GM12878 (cell line): ENCODE data around the gene CCDC39. TPM values are rescaled to one million over a fixed set of nuclear protein-coding genes. Genes with fewer than 3 reads are reported as not detected.

Experiments
- ATAC-seq: fragments of 200-7000 bp; cut with Tn5 transposase; 3 replicates; pipeline ENCODE4 v1.9.1; 2020; ENCODE audit warnings: mild to moderate bottlenecking, moderate library complexity
- BruUV-seq: library from RNA; stranded (reverse); fragments of 400-500 nt; replicated peaks from 2 replicates; lab custom pipeline; 2021; lab: Mats Ljungman, UMichigan
- CTCF ChIA-PET: fragments of 300-600 bp; sonication (Branson Sonifier 250); formaldehyde crosslinking; extraction: SDS; loops from one replicate; lab custom pipeline; 2021; ENCODE audit warnings: inconsistent platforms; lab: Yijun Ruan, JAX
- POLR2A ChIA-PET: fragments of 350-600 bp; formaldehyde crosslinking; extraction: SDS; loops from one replicate; lab custom pipeline; 2021; ENCODE audit warnings: inconsistent platforms; lab: Charles Lee
- RAD21 ChIA-PET: fragments of 300-600 bp; sonication (Branson Sonifier 250); formaldehyde crosslinking; loops from one replicate; lab custom pipeline; 2023; ENCODE audit warnings: antibody characterized with exemption; ENCODE audit not compliant: unreplicated experiment; lab: Charles Lee
- SMC1A ChIA-PET: fragments of 300-600 bp; sonication (Branson Sonifier 250); formaldehyde crosslinking; loops from one replicate; lab custom pipeline; 2023; ENCODE audit not compliant: unreplicated experiment, uncharacterized antibody; lab: Charles Lee
- DNase-seq: peaks from one replicate; pipeline ENCODE4 v3.0.0-alpha.2; 2011; ENCODE audit warnings: low read depth, low spot score
- FAIRE-seq: peaks from 3 replicates; lab custom pipeline; 2011; peaks lifted over from hg19 to GRCh38; lab: Jason Lieb, UNC
- H2AFZ ChIP-seq: 2 replicates; pipeline ENCODE4 v1.6.0; 2011; ENCODE audit warnings: low read depth, low read length, control low read depth; ENCODE audit not compliant: control insufficient read depth
- H3K27ac ChIP-seq: 2 replicates; pipeline ENCODE4 v1.5.1; 2011; ENCODE audit warnings: control low read depth; ENCODE audit not compliant: control insufficient read depth, insufficient read depth
- H3K27me3 ChIP-seq, 2 experiments: replicated peaks in 1 of 2; 2 replicates each; pipeline versions ENCODE4 v1.6.0 to v1.6.1; 2011; ENCODE audit warnings: low read length in 1 of 2; ENCODE audit not compliant: control insufficient read depth in 2 of 2, insufficient read depth in 2 of 2
- H3K36me3 ChIP-seq, 2 experiments: 2 replicates each; pipeline ENCODE4 v1.5.1; 2011; ENCODE audit warnings: low read length in 1 of 2; ENCODE audit not compliant: control insufficient read depth in 2 of 2, insufficient read depth in 2 of 2
- H3K4me1 ChIP-seq: 2 replicates; pipeline ENCODE4 v1.6.1; 2011; ENCODE audit warnings: mild to moderate bottlenecking, low read length, moderate library complexity, mixed read lengths; ENCODE audit not compliant: control insufficient read depth, insufficient read depth
- H3K4me2 ChIP-seq: 2 replicates; pipeline ENCODE4 v1.6.0; 2011; ENCODE audit warnings: control low read depth; ENCODE audit not compliant: control insufficient read depth, insufficient read depth
- H3K4me3 ChIP-seq: fragments of 200-600 bp; sonication (generic); 2 replicates; pipeline ENCODE4 v1.5.1; 2016
- H3K79me2 ChIP-seq: 2 replicates; pipeline ENCODE4 v1.6.0; 2011; ENCODE audit warnings: low read length; ENCODE audit not compliant: control insufficient read depth, insufficient read depth
- H3K9ac ChIP-seq: 2 replicates; pipeline ENCODE4 v1.8.0; 2011; ENCODE audit warnings: low read length, control low read depth, mixed read lengths; ENCODE audit not compliant: control insufficient read depth, insufficient read depth
- H3K9me3 ChIP-seq: replicated peaks from 3 replicates; pipeline ENCODE4 v1.5.1; 2011; ENCODE audit warnings: mild to moderate bottlenecking, low read length; ENCODE audit not compliant: control insufficient read depth, insufficient read depth
- H4K20me1 ChIP-seq: 2 replicates; pipeline ENCODE4 v1.6.0; 2011; ENCODE audit not compliant: control insufficient read depth, insufficient read depth
- BACH1 ChIP-seq: fragments of 450-650 bp; IDR thresholded peaks from 2 replicates; pipeline ENCODE4 v1.6.1; 2017; ENCODE audit warnings: mild to moderate bottlenecking, borderline replicate concordance
- BRCA1 ChIP-seq: IDR thresholded peaks from 2 replicates; pipeline ENCODE4 v1.6.1; 2011; ENCODE audit warnings: low read depth, low read length, improper control_type of control experiment
- CBFB ChIP-seq: IDR thresholded peaks from 2 replicates; pipeline ENCODE4 v1.6.1; 2016; ENCODE audit warnings: antibody characterized with exemption, low read depth
- NKRF ChIP-seq: fragments of 450-650 bp; conservative IDR thresholded peaks from 2 replicates; pipeline ENCODE4 v1.6.1; 2017; ENCODE audit warnings: mild to moderate bottlenecking, moderate library complexity
- SUPT20H ChIP-seq: IDR thresholded peaks from 2 replicates; pipeline ENCODE4 v1.6.1; 2011; ENCODE audit warnings: low read depth, mild to moderate bottlenecking, low read length, moderate library complexity, borderline replicate concordance; ENCODE audit not compliant: control insufficient read depth
- WGBS: methylation state at CpG from one replicate; pipeline ENCODE4 v1.1.6; 2016; ENCODE audit warnings: low lambda C conversion rate; ENCODE audit not compliant: insufficient replicate concordance, insufficient coverage; ENCODE audit errors: missing lambda C conversion rate; 5-methylcytosine and 5-hydroxymethylcytosine counted together
- in situ Hi-C: fragments of 300-500 bp; cut with MboI; formaldehyde crosslinking; loops from 9 replicates; pipeline ENCODE4 v1.14.3; 2018; ENCODE audit warnings: mixed read lengths
- intact Hi-C: fragments of 100-400 bp; cut with micrococcal nuclease; formaldehyde crosslinking; loops from one replicate; pipeline ENCODE4 v1.14.2; 2022; ENCODE audit not compliant: unreplicated experiment
- polyA plus RNA-seq, 11 experiments: library from polyadenylated mRNA; depleted of rRNA in 4 of 11; unstranded in 6 of 11; stranded (reverse) in 5 of 11; fragments of >200 nt; fragmentation: Nextera tagmentation in 4 of 11; fragmentation: Illumina TruSeq in 1 of 11; extraction: Ambion mirVana in 4 of 11; extraction: Trizol in 1 of 11; gene quantifications; 1 replicate in 1 of 11; 2 replicates in 10 of 11; pipeline versions ENCODE4 v1.2.1 to v1.2.3, GENCODE V29; 2011 to 2016; ENCODE audit warnings: inconsistent platforms in 2 of 11, missing spikeins in 2 of 11, low read depth in 1 of 11
- total RNA-seq, 4 experiments: library from RNA; depleted of rRNA in 3 of 4; stranded (reverse); fragments of >200 nt in 3 of 4; fragmentation: Illumina TruSeq in 1 of 4; extraction: Trizol in 1 of 4; gene quantifications; 2 replicates each; pipeline versions ENCODE4 v1.2.1 to v1.2.3, GENCODE V29; 2013 to 2021
- TF ChIP-seq, protein P1 (sequence below): fragments of 450-650 bp; IDR thresholded peaks from 2 replicates; pipeline ENCODE4 v1.6.1; 2017; ENCODE audit warnings: antibody characterized with exemption, mild to moderate bottlenecking, moderate library complexity
- TF ChIP-seq, protein P2 (sequence below): fragments of 450-650 bp; IDR thresholded peaks from 2 replicates; pipeline ENCODE4 v1.6.1; 2017; ENCODE audit warnings: mild to moderate bottlenecking, moderate library complexity
- TF ChIP-seq, protein P3 (sequence below): IDR thresholded peaks from 2 replicates; pipeline ENCODE4 v1.6.1; 2012; ENCODE audit warnings: low read depth, low read length, improper control_type of control experiment

CCDC39 gene
- total and polyA plus RNA-seq, 10 of the 15 experiments (the other 5 are each of a cell fraction or from before 2014, with no cell fraction given), result 0.10 to 0.69 (median 0.31) TPM

DNA sequence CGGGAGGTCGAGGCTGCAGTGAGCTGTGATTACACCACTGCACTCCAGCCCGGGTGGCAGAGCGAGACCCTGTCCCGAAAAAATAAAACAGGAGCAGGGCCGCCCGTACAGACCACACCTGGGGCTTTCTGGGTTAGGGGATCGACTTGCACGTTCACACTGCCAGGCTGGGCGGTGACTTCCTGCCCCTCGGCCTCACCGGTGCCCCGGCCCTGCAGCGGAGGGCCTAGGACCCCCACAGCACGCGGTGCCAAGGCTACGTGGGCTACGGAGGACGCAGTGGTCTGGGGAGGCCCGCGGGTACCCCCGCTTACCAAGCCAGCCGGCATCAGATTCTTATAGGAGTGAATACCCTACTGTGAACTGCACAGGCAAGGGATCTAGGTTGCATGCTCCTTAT, 88.9 kb downstream of the CCDC39 start:
- Histone ChIP-seq H3K4me1 (no peaks in the 10 kb centered on the region), H3K36me3 (no peaks in the 10 kb centered on the region), H4K20me1 (no peaks in the 10 kb centered on the region), H2AFZ (no peak overlapping the region), H3K27ac (no peak overlapping the region), H3K4me3 (no peak overlapping the region), H3K4me2 (no peak overlapping the region), H3K9me3 (no peaks in the 10 kb centered on the region), H3K79me2 (no peaks in the 10 kb centered on the region), H3K9ac (no peak overlapping the region), H3K27me3 (no peaks in the 10 kb centered on the region)
- no peak for DNase-seq
- ChIA-PET SMC1A (interaction anchor here (2.4 kb wide), 1 partner anchor 661 kb away, joined by 10 read pairs; no protein-coding TSS in a partner anchor), CTCF (no interaction called here), RAD21 (no interaction called here), POLR2A (no interaction called here)
- in situ Hi-C loops (loop anchor here (10.0 kb wide), 1 partner anchor 836 kb away; no protein-coding TSS in a partner anchor), intact Hi-C loops (no loop called here)
- FAIRE-seq, result no peak
- TF ChIP-seq, protein P1, sequence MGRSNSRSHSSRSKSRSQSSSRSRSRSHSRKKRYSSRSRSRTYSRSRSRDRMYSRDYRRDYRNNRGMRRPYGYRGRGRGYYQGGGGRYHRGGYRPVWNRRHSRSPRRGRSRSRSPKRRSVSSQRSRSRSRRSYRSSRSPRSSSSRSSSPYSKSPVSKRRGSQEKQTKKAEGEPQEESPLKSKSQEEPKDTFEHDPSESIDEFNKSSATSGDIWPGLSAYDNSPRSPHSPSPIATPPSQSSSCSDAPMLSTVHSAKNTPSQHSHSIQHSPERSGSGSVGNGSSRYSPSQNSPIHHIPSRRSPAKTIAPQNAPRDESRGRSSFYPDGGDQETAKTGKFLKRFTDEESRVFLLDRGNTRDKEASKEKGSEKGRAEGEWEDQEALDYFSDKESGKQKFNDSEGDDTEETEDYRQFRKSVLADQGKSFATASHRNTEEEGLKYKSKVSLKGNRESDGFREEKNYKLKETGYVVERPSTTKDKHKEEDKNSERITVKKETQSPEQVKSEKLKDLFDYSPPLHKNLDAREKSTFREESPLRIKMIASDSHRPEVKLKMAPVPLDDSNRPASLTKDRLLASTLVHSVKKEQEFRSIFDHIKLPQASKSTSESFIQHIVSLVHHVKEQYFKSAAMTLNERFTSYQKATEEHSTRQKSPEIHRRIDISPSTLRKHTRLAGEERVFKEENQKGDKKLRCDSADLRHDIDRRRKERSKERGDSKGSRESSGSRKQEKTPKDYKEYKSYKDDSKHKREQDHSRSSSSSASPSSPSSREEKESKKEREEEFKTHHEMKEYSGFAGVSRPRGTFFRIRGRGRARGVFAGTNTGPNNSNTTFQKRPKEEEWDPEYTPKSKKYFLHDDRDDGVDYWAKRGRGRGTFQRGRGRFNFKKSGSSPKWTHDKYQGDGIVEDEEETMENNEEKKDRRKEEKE, result no peak
- TF ChIP-seq NKRF (no peak), CBFB (no peak), BRCA1 (no peak), BACH1 (no peak), SUPT20H (no peak)
- TF ChIP-seq, protein P2, sequence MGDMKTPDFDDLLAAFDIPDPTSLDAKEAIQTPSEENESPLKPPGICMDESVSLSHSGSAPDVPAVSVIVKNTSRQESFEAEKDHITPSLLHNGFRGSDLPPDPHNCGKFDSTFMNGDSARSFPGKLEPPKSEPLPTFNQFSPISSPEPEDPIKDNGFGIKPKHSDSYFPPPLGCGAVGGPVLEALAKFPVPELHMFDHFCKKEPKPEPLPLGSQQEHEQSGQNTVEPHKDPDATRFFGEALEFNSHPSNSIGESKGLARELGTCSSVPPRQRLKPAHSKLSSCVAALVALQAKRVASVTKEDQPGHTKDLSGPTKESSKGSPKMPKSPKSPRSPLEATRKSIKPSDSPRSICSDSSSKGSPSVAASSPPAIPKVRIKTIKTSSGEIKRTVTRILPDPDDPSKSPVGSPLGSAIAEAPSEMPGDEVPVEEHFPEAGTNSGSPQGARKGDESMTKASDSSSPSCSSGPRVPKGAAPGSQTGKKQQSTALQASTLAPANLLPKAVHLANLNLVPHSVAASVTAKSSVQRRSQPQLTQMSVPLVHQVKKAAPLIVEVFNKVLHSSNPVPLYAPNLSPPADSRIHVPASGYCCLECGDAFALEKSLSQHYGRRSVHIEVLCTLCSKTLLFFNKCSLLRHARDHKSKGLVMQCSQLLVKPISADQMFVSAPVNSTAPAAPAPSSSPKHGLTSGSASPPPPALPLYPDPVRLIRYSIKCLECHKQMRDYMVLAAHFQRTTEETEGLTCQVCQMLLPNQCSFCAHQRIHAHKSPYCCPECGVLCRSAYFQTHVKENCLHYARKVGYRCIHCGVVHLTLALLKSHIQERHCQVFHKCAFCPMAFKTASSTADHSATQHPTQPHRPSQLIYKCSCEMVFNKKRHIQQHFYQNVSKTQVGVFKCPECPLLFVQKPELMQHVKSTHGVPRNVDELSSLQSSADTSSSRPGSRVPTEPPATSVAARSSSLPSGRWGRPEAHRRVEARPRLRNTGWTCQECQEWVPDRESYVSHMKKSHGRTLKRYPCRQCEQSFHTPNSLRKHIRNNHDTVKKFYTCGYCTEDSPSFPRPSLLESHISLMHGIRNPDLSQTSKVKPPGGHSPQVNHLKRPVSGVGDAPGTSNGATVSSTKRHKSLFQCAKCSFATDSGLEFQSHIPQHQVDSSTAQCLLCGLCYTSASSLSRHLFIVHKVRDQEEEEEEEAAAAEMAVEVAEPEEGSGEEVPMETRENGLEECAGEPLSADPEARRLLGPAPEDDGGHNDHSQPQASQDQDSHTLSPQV, result no peak
- TF ChIP-seq, protein P3, sequence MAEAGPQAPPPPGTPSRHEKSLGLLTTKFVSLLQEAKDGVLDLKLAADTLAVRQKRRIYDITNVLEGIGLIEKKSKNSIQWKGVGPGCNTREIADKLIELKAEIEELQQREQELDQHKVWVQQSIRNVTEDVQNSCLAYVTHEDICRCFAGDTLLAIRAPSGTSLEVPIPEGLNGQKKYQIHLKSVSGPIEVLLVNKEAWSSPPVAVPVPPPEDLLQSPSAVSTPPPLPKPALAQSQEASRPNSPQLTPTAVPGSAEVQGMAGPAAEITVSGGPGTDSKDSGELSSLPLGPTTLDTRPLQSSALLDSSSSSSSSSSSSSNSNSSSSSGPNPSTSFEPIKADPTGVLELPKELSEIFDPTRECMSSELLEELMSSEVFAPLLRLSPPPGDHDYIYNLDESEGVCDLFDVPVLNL, result no peak
- ATAC-seq, result no peak
- 69% methylated on average over 23 of the region's 23 CpGs for WGBS
- BruUV-seq, result no TSS peak
